ENCODE data around the gene C1orf174. TPM values are rescaled to one million over a fixed set of nuclear protein-coding genes. Genes with fewer than 3 reads are reported as not detected.

Gene C1orf174
- total and polyA plus RNA-seq, 2 of the 13 experiments (the other 11 are each of a cell fraction or from before 2014, with no cell fraction given): 21.6 to 31.4 TPM

DNA sequence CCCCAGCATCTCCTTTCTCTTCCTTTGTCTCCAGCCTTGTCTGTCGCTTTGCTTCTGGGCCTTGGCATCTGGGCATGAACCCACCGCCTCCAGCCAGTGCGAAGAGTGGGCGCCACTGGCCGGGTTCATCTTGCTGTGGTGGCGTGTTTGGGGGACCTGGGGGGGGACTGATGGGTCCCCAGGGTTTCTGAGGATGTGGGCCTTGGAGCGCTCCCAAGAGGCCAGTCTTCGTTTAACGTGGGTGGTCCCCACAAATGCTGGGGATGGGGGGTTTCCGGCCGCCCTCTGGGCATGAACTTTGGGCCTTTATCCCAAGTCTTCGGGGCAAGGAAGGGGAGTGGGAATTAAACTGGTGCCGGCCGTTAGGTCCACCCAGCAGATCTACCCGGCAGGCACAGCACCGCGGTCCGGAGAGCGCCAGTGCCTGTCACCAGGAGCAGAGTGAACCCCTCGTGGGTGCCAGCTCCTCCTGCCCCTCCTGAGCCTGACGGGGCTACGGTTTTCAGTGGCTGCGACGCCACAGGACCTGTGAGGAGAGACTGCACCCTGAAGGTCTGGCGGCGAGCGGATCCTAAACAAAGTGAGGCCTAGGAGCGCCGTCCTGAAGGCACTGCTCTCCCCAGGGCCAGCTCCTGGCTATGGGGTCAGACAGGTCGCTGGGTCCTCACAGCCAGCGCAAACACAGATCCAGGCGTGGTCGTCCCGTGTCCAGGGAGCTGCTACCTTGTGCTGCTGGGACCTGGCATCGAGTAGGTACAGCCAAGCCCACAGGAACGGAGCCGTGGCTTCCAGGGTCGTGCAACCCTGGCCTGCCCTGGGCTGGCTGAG, 12.1 kb upstream of the C1orf174 start:
- Histone ChIP-seq H3K4me3 (replicated peaks in 1 of 3; ENCODE audit: insufficient read depth in 1 of 3, low read depth in 2 of 3, low read length in 3 of 3) (no peak overlapping the region), H3K79me2 (ENCODE audit: insufficient read depth, low read length) (no peaks in the 10 kb centered on the region), H2AFZ (ENCODE audit: low read length) (no peak overlapping the region), H3K36me3 (replicated peaks in 1 of 2; ENCODE audit: control insufficient read depth in 1 of 2, insufficient read depth in 2 of 2, low read length in 2 of 2) (no peaks in the 10 kb centered on the region), H3K9ac (ENCODE audit: insufficient read depth, low read depth, low read length) (no peak overlapping the region), H3K9me3 (ENCODE audit: low read length) (no peaks in the 10 kb centered on the region), H3K27me3 (ENCODE audit: control insufficient read depth in 1 of 2, insufficient read depth in 2 of 2, low read length in 2 of 2) (no peaks in the 10 kb centered on the region), H3K4me2 (ENCODE audit: low read depth, low read length) (no peak overlapping the region), H3K27ac (ENCODE audit: extremely low read length, insufficient read depth, low read length) (no peak overlapping the region), H4K20me1 (ENCODE audit: insufficient read depth, low read length) (peaks cover 3% of the 10 kb centered on the region; the same call in 1 of the 2 replicates), H3K4me1 (ENCODE audit: insufficient read depth, low read length) (peaks cover 24% of the 10 kb centered on the region)
- no TSS peak for BruUV-seq (replicated peaks)
- DNase-seq (ENCODE audit: low spot score) (no peak), FAIRE-seq (no peak), ATAC-seq (no peak)
- WGBS (ENCODE audit: low lambda C conversion rate): 88% methylated on average over 14 of the region's 38 CpGs
- intact Hi-C loops (cut with micrococcal nuclease; ENCODE audit: unreplicated experiment) (no loop called here), in situ Hi-C loops (cut with HindIII; ENCODE audit: extremely low pct_ligation_motif_present, low pct_unique_long_range_greater_than_20kb) (loop anchor here (25.0 kb wide), 1 partner anchor 150 kb away; no protein-coding TSS in a partner anchor)
- POLR2A ChIA-PET: no interaction called here
- TF ChIP-seq MED13 (CRISPR knock-in tag; IDR thresholded peaks at IDR 0.05) (no peak), AGO2 (optimal IDR thresholded peaks at IDR 0.05; ENCODE audit: low read depth, low read length) (peak; percentile 62), KAT7 (CRISPR knock-in tag; IDR thresholded peaks at IDR 0.05; ENCODE audit: borderline replicate concordance) (no peak), ZNF770 (CRISPR knock-in tag; IDR thresholded peaks at IDR 0.05) (no peak)
- TF ChIP-seq, protein P1, sequence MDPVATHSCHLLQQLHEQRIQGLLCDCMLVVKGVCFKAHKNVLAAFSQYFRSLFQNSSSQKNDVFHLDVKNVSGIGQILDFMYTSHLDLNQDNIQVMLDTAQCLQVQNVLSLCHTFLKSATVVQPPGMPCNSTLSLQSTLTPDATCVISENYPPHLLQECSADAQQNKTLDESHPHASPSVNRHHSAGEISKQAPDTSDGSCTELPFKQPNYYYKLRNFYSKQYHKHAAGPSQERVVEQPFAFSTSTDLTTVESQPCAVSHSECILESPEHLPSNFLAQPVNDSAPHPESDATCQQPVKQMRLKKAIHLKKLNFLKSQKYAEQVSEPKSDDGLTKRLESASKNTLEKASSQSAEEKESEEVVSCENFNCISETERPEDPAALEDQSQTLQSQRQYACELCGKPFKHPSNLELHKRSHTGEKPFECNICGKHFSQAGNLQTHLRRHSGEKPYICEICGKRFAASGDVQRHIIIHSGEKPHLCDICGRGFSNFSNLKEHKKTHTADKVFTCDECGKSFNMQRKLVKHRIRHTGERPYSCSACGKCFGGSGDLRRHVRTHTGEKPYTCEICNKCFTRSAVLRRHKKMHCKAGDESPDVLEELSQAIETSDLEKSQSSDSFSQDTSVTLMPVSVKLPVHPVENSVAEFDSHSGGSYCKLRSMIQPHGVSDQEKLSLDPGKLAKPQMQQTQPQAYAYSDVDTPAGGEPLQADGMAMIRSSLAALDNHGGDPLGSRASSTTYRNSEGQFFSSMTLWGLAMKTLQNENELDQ (CRISPR knock-in tag; IDR thresholded peaks at IDR 0.05; ENCODE audit: borderline replicate concordance): no peak
- CTCF ChIA-PET (ENCODE audit: low intra/inter-chr PET ratio, low total read pairs): no interaction called here
